IMR-90 (cell line): ENCODE results near the gene SLC10A6. TPM values are rescaled to one million over a fixed set of nuclear protein-coding genes. Genes with fewer than 3 reads are reported as not detected.

ENCODE experiments used
- ATAC-seq: fragments of 200-7000 bp; cut with Tn5 transposase; 2 replicates; pipeline ENCODE4 v1.9.1; 2020; ENCODE audit warnings: low read depth, mild to moderate bottlenecking, moderate library complexity
- BruUV-seq: library from RNA; stranded (reverse); fragments of 400-500 nt; replicated peaks from 2 replicates; lab custom pipeline; 2021; lab: Mats Ljungman, UMichigan
- CTCF ChIA-PET: fragments of 300-600 bp; formaldehyde crosslinking; extraction: SDS; loops from one replicate; lab custom pipeline; 2021; ENCODE audit warnings: antibody characterized with exemption; lab: Yijun Ruan, JAX
- POLR2A ChIA-PET: fragments of 300-600 bp; sonication (Branson Sonifier 250); formaldehyde crosslinking; loops from one replicate; lab custom pipeline; 2022; ENCODE audit warnings: antibody characterized with exemption; ENCODE audit not compliant: unreplicated experiment; lab: Charles Lee
- DNase-seq: peaks from one replicate; pipeline ENCODE4 v3.0.0; 2013
- H2AFZ ChIP-seq: replicated peaks from 2 replicates; pipeline ENCODE3; 2013; ENCODE audit warnings: low read length, mild to moderate bottlenecking; ENCODE audit not compliant: poor library complexity
- H2AK5ac ChIP-seq: 2 replicates; pipeline ENCODE4 v1.6.1; 2013; ENCODE audit warnings: low read depth, low read length, inconsistent platforms
- H2AK9ac ChIP-seq: replicated peaks from 2 replicates; pipeline ENCODE3; 2013; ENCODE audit warnings: mild to moderate bottlenecking, low read depth, low read length, moderate library complexity; ENCODE audit not compliant: poor library complexity
- H2BK120ac ChIP-seq: 2 replicates; pipeline ENCODE4 v1.6.1; 2013; ENCODE audit warnings: low read depth, low read length, inconsistent platforms
- H2BK15ac ChIP-seq: 3 replicates; pipeline ENCODE4 v1.6.1; 2013; ENCODE audit warnings: low read depth, low read length, inconsistent platforms
- H2BK20ac ChIP-seq: 2 replicates; pipeline ENCODE4 v1.6.1; 2013; ENCODE audit warnings: low read depth, mild to moderate bottlenecking, inconsistent platforms, low read length, moderate library complexity
- H2BK5ac ChIP-seq: 2 replicates; pipeline ENCODE4 v1.6.1; 2013; ENCODE audit warnings: mild to moderate bottlenecking, low read depth, low read length, inconsistent platforms; ENCODE audit not compliant: poor library complexity, severe bottlenecking
- H3K14ac ChIP-seq: replicated peaks from 2 replicates; pipeline ENCODE4 v1.6.1; 2013; ENCODE audit warnings: low read depth, low read length, inconsistent platforms
- H3K18ac ChIP-seq: 2 replicates; pipeline ENCODE4 v1.6.1; 2013; ENCODE audit warnings: low read depth, low read length, control low read depth
- H3K23ac ChIP-seq: 2 replicates; pipeline ENCODE4 v1.6.1; 2013; ENCODE audit warnings: low read depth, low read length, inconsistent platforms
- H3K27ac ChIP-seq: 2 replicates; pipeline ENCODE4 v1.5.1; 2013; ENCODE audit warnings: mild to moderate bottlenecking, control low read depth, low read length; ENCODE audit not compliant: insufficient read depth
- H3K27me3 ChIP-seq: 2 replicates; pipeline ENCODE4 v1.6.1; 2013; ENCODE audit warnings: low read length; ENCODE audit not compliant: control insufficient read depth, insufficient read depth
- H3K36me3 ChIP-seq: 2 replicates; pipeline ENCODE4 v1.6.1; 2013; ENCODE audit warnings: low read length, mixed read lengths; ENCODE audit not compliant: control insufficient read depth, insufficient read depth
- H3K4ac ChIP-seq: 2 replicates; pipeline ENCODE4 v1.6.1; 2013; ENCODE audit warnings: low read depth, low read length, inconsistent platforms
- H3K4me1 ChIP-seq: 2 replicates; pipeline ENCODE4 v1.6.1; 2013; ENCODE audit warnings: low read length, mixed read lengths; ENCODE audit not compliant: control insufficient read depth, insufficient read depth
- H3K4me2 ChIP-seq: 2 replicates; pipeline ENCODE4 v1.6.1; 2013; ENCODE audit warnings: low read depth, mild to moderate bottlenecking, control low read depth, low read length, moderate library complexity
- H3K4me3 ChIP-seq: 2 replicates; pipeline ENCODE4 v1.5.1; 2013; ENCODE audit warnings: low read depth, mild to moderate bottlenecking, control low read depth, low read length, moderate library complexity; ENCODE audit not compliant: insufficient read depth
- H3K56ac ChIP-seq: 2 replicates; pipeline ENCODE4 v1.6.1; 2013; ENCODE audit warnings: low read length, inconsistent platforms; ENCODE audit not compliant: insufficient read depth; ENCODE audit errors: extremely low read depth
- H3K79me1 ChIP-seq, 2 experiments: 2 replicates each; pipeline ENCODE4 v1.6.1; 2013; ENCODE audit warnings: low read length in 2 of 2, inconsistent platforms in 1 of 2, low read depth in 1 of 2
- H3K9ac ChIP-seq: 2 replicates; pipeline ENCODE4 v1.6.1; 2013; ENCODE audit warnings: low read depth, low read length, control low read depth
- H3K9me1 ChIP-seq: 2 replicates; pipeline ENCODE4 v1.6.1; 2013; ENCODE audit warnings: low read length, inconsistent platforms; ENCODE audit not compliant: insufficient read depth
- H3K9me3 ChIP-seq: 2 replicates; pipeline ENCODE4 v1.6.1; 2013; ENCODE audit warnings: low read length; ENCODE audit not compliant: control insufficient read depth, insufficient read depth
- H4K20me1 ChIP-seq: 2 replicates; pipeline ENCODE4 v1.6.1; 2013; ENCODE audit warnings: low read length, inconsistent platforms; ENCODE audit not compliant: insufficient read depth
- H4K5ac ChIP-seq: 2 replicates; pipeline ENCODE4 v1.6.1; 2013; ENCODE audit warnings: mild to moderate bottlenecking, low read depth, low read length, control low read depth
- H4K8ac ChIP-seq, 2 experiments: 2 replicates each; pipeline ENCODE4 v1.6.1; 2013; ENCODE audit warnings: low read depth in 2 of 2, low read length in 2 of 2, control low read depth in 1 of 2, inconsistent platforms in 1 of 2
- H4K91ac ChIP-seq: 2 replicates; pipeline ENCODE4 v1.6.1; 2013; ENCODE audit warnings: low read depth, low read length, inconsistent platforms; ENCODE audit not compliant: insufficient read depth
- BHLHE40 ChIP-seq: fragments of 150-350 bp; IDR thresholded peaks from 2 replicates; pipeline ENCODE4 v1.6.1; 2016; ENCODE audit warnings: mild to moderate bottlenecking, low read depth, low read length
- CEBPB ChIP-seq: IDR thresholded peaks from 2 replicates; pipeline ENCODE4 v1.6.1; 2012; ENCODE audit warnings: low read depth, low read length, improper control_type of control experiment
- CHD1 ChIP-seq: IDR thresholded peaks from 2 replicates; pipeline ENCODE4 v1.6.1; 2012; ENCODE audit warnings: low read depth, low read length, improper control_type of control experiment
- CTCF ChIP-seq: conservative IDR thresholded peaks from 2 replicates; pipeline ENCODE4 v1.5.1; 2012; ENCODE audit warnings: mild to moderate bottlenecking, low read depth, low read length, improper control_type of control experiment
- ELK1 ChIP-seq: fragments of 150-350 bp; IDR thresholded peaks from 2 replicates; pipeline ENCODE4 v1.6.1; 2016; ENCODE audit warnings: low read depth, mild to moderate bottlenecking, low read length, moderate library complexity, borderline replicate concordance
- FOS ChIP-seq: fragments of 150-350 bp; IDR thresholded peaks from 2 replicates; pipeline ENCODE4 v1.6.1; 2016; ENCODE audit warnings: low read depth, low read length
- MAFK ChIP-seq: IDR thresholded peaks from 2 replicates; pipeline ENCODE4 v1.6.1; 2012; ENCODE audit warnings: low read depth, low read length, improper control_type of control experiment
- MAZ ChIP-seq: IDR thresholded peaks from 2 replicates; pipeline ENCODE4 v1.6.1; 2012; ENCODE audit warnings: low read depth, mild to moderate bottlenecking, low read length, improper control_type of control experiment, moderate library complexity, borderline replicate concordance
- MXI1 ChIP-seq: IDR thresholded peaks from 2 replicates; pipeline ENCODE4 v1.6.1; 2012; ENCODE audit warnings: low read depth, mild to moderate bottlenecking, low read length, moderate library complexity, borderline replicate concordance
- NFE2L2 ChIP-seq: fragments of 150-350 bp; IDR thresholded peaks from 2 replicates; pipeline ENCODE4 v1.6.1; 2016; ENCODE audit warnings: low read depth, mild to moderate bottlenecking, low read length
- POLR2A ChIP-seq: IDR thresholded peaks from 2 replicates; pipeline ENCODE4 v1.6.1; 2012; ENCODE audit warnings: mild to moderate bottlenecking, low read depth, low read length
- RAD21 ChIP-seq: IDR thresholded peaks from 2 replicates; pipeline ENCODE4 v1.6.1; 2012; ENCODE audit warnings: low read length, improper control_type of control experiment
- RCOR1 ChIP-seq: IDR thresholded peaks from 2 replicates; pipeline ENCODE4 v1.6.1; 2012; ENCODE audit warnings: mild to moderate bottlenecking, low read length, improper control_type of control experiment; ENCODE audit not compliant: insufficient replicate concordance
- RFX5 ChIP-seq: IDR thresholded peaks from 2 replicates; pipeline ENCODE4 v1.8.0; 2012; ENCODE audit warnings: low read depth, mild to moderate bottlenecking, low read length, moderate library complexity
- SMC3 ChIP-seq: fragments of 150-350 bp; IDR thresholded peaks from 2 replicates; pipeline ENCODE4 v1.6.1; 2016; ENCODE audit warnings: low read depth, mild to moderate bottlenecking, antibody characterized with exemption, low read length, moderate library complexity
- USF2 ChIP-seq: fragments of 150-350 bp; IDR thresholded peaks from 2 replicates; pipeline ENCODE4 v1.6.1; 2017; ENCODE audit warnings: mild to moderate bottlenecking, antibody characterized with exemption, low read length, low read depth
- WGBS, 2 experiments: methylation state at CpG; one replicate each; pipeline versions ENCODE4 v1.1.5 to v1.1.7; 2013; ENCODE audit warnings: missing lambda C conversion rate in 2 of 2; ENCODE audit not compliant: insufficient read length in 1 of 2; ENCODE audit errors: extremely low coverage in 2 of 2; 5-methylcytosine and 5-hydroxymethylcytosine counted together
- dilution Hi-C: fragments of 300-500 bp; cut with HindIII; formaldehyde crosslinking; loops from one replicate; pipeline ENCODE4 v1.14.3; 2018; ENCODE audit warnings: low sequenced_read_pairs; ENCODE audit not compliant: unreplicated experiment
- in situ Hi-C: fragments of 300-500 bp; cut with MboI; formaldehyde crosslinking; loops from 3 replicates; pipeline ENCODE4 v1.14.3; 2019; ENCODE audit warnings: low sequenced_read_pairs, inconsistent platforms, mixed read lengths
- intact Hi-C: fragments of 100-400 bp; cut with micrococcal nuclease; formaldehyde crosslinking; loops from 2 replicates; pipeline ENCODE4 v1.10.0; 2022
- polyA plus RNA-seq, 3 experiments: library from polyadenylated mRNA; depleted of rRNA; stranded (reverse); fragments of >200 nt; gene quantifications; 2 replicates each; pipeline ENCODE4 v1.2.3, GENCODE V29; 2012; ENCODE audit warnings: low replicate concordance in 1 of 3
- total RNA-seq: library from RNA; depleted of rRNA; stranded (reverse); fragments of >200 nt; gene quantifications from 2 replicates; pipeline ENCODE4 v1.2.3, GENCODE V29; 2012

Gene SLC10A6
- total and polyA plus RNA-seq, 2 of the 4 experiments (the other 2 are of a cell fraction), result not detected

- Histone ChIP-seq H3K4me1 (peaks cover 5% of the 10 kb centered on the region), H3K4me3 (peak overlapping the region; percentile 77)
- BruUV-seq, result no TSS peak
These were observed 43.4 kb upstream of the SLC10A6 start for GRCh38 chr4:86892636-86892960.

More at GRCh38 chr4:86892636-86892960, 43.4 kb upstream of the SLC10A6 start:
- H3K9me1 ChIP-seq, result peaks cover 4% of the 10 kb centered on the region; the same call in 1 of the 2 replicates
- H4K20me1 ChIP-seq, result no peaks in the 10 kb centered on the region
- H3K36me3 ChIP-seq, result no peaks in the 10 kb centered on the region
- H2BK5ac ChIP-seq, result peak overlapping the region; percentile 44
- intact Hi-C loops, result loop anchor here (5.0 kb wide), 1 partner anchor 60 kb away; no protein-coding TSS in a partner anchor
- DNase-seq, result no peak
- H3K9me3 ChIP-seq, result no peaks in the 10 kb centered on the region; the same call in 1 of the 2 replicates
- peak overlapping the region; percentile 53 for H2BK20ac ChIP-seq
- ATAC-seq, result no peak
- peak overlapping the region; percentile 97 for H2AFZ ChIP-seq
- 0% methylated on average over 3 of the region's 13 CpGs; no CpG with 5 or more reads in 1 of the 2 experiments for WGBS, 2 experiments
- no peak overlapping the region for H2AK5ac ChIP-seq
- H3K18ac ChIP-seq, result peak overlapping the region; percentile 39
- peak overlapping the region; percentile 32 for H3K27ac ChIP-seq
- ChIA-PET POLR2A (interaction anchor here (0.6 kb wide), 1 partner anchor 156 kb away, joined by 3 read pairs; no protein-coding TSS in a partner anchor), CTCF (no interaction called here)
- peak overlapping the region; percentile 37; the same call in 1 of the 2 replicates for H3K23ac ChIP-seq
- peak overlapping the region; percentile 16; the same call in 1 of the 3 replicates for H2BK15ac ChIP-seq
- in situ Hi-C loops, result loop anchor here (10.0 kb wide), 1 partner anchor 298 kb away; the partner anchor contains the start of gene PTPN13
- peak overlapping the region; percentile 67 for H3K9ac ChIP-seq
- H2AK9ac ChIP-seq, result peak overlapping the region; percentile 51
- H4K91ac ChIP-seq, result peak overlapping the region; percentile 12; the same call in 1 of the 2 replicates
- H4K8ac ChIP-seq, result peak overlapping the region; percentile 72 to 84
- H3K27me3 ChIP-seq, result no peaks in the 10 kb centered on the region
- peak overlapping the region; percentile 20; the same call in 1 of the 2 replicates for H3K56ac ChIP-seq
- dilution Hi-C loops, result no loop called here
- peak overlapping the region; percentile 41 for H3K14ac ChIP-seq
- H3K4ac ChIP-seq, result peak overlapping the region; percentile 43
- TF ChIP-seq ELK1 (no peak), NFE2L2 (no peak), RFX5 (no peak), USF2 (no peak), RAD21 (no peak), MXI1 (no peak), MAZ (no peak), RCOR1 (no peak), FOS (no peak), MAFK (no peak), CTCF (no peak), SMC3 (no peak), POLR2A (no peak), CEBPB (no peak), BHLHE40 (no peak), CHD1 (no peak)
- H3K79me1 ChIP-seq, result no peaks in the 10 kb centered on the region
- H4K5ac ChIP-seq, result peak overlapping the region; percentile 14; the same call in 1 of the 2 replicates
- H3K4me2 ChIP-seq, result peak overlapping the region; percentile 96
- peak overlapping the region; percentile 79 for H2BK120ac ChIP-seq
